RWPE2 (cell line): ENCODE data around the gene MAN2A2.

ENCODE experiments used
- ATAC-seq: fragments of 200-7000 bp; cut with Tn5 transposase; 3 replicates; pipeline ENCODE4 v1.9.1; 2021; ENCODE audit warnings: low read depth
- DNase-seq: peaks from one replicate; pipeline ENCODE4 v3.0.0-alpha.2; 2020; ENCODE audit warnings: low spot score
- H3K27ac ChIP-seq: fragments of 450-650 bp; 2 replicates; pipeline ENCODE4 v1.5.1; 2017; ENCODE audit warnings: mild to moderate bottlenecking; ENCODE audit not compliant: poor library complexity, severe bottlenecking
- H3K27me3 ChIP-seq: fragments of 250-450 bp; sonication (Bioruptor Pico); 2 replicates; pipeline ENCODE4 v1.5.1; 2021; ENCODE audit warnings: mild to moderate bottlenecking, moderate library complexity; ENCODE audit not compliant: insufficient read depth, poor library complexity, severe bottlenecking
- H3K36me3 ChIP-seq: fragments of 250-450 bp; sonication (Bioruptor Pico); 2 replicates; pipeline ENCODE4 v1.5.1; 2020; ENCODE audit warnings: low read depth, mild to moderate bottlenecking, moderate library complexity
- H3K4me1 ChIP-seq: fragments of 250-450 bp; sonication (Bioruptor Pico); 2 replicates; pipeline ENCODE4 v1.5.1; 2021; ENCODE audit warnings: mild to moderate bottlenecking, moderate library complexity; ENCODE audit not compliant: insufficient read depth, poor library complexity, severe bottlenecking
- H3K4me3 ChIP-seq: fragments of 250-450 bp; sonication (Bioruptor Pico); 2 replicates; pipeline ENCODE4 v1.5.1; 2021; ENCODE audit warnings: mild to moderate bottlenecking, moderate library complexity; ENCODE audit not compliant: severe bottlenecking
- H3K9me3 ChIP-seq: fragments of 250-450 bp; sonication (Bioruptor Pico); 2 replicates; pipeline ENCODE4 v1.5.1; 2021; ENCODE audit warnings: mild to moderate bottlenecking, moderate library complexity; ENCODE audit not compliant: severe bottlenecking
- CTCF ChIP-seq: fragments of 450-650 bp; IDR thresholded peaks from one replicate; pipeline ENCODE4 v1.5.1; 2017; ENCODE audit warnings: mild to moderate bottlenecking, moderate library complexity; ENCODE audit not compliant: poor library complexity, severe bottlenecking

Gene MAN2A2

DNA sequence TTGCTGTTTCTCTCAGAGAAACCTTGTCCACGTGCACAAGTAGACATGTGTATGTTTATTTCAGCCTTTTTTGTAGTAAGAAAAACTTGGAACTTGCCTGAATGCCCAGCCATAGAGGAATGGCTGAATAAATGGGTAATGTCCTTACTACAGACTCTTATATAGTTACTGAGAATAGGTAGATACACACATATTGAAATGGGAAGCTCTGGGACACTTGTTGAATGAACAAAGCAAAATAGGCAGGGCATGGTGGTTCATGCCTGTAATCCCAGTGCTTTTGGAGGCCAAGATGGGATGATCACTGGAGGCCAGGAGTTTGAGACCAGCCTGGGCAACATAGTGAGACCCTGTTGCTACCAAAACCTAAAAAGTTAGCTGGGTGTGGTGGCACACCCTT, 33.7 kb downstream of the MAN2A2 start:
- H3K27me3 ChIP-seq: no peaks in the 10 kb centered on the region
- no peaks in the 10 kb centered on the region for H3K4me1 ChIP-seq
- no peak for ATAC-seq
- no peak for DNase-seq
- TF ChIP-seq CTCF: no peak
- no peak overlapping the region for H3K4me3 ChIP-seq
- H3K36me3 ChIP-seq: peaks cover 57% of the 10 kb centered on the region
- H3K27ac ChIP-seq: no peak overlapping the region
- H3K9me3 ChIP-seq: no peaks in the 10 kb centered on the region

DNA sequence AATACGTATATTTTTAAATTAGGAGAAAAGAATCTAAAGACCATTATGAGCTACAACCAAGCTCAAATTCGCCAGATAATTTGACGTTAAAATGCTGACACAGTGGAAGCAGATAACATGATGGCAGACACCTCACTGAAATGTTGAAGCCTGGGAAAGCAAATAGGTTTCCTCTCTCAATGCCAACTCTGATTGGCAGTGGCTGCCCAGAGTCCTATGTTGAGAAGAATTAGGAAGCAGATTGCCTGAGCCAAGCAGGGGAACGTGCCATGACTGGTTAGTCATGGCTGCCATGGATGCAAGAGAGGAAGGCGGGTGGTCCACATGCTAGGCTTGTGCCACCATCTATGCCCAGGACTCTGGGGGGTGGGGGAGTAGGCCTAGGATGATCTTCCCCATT, 35.2 kb downstream of the MAN2A2 start:
- H3K27me3 ChIP-seq: no peaks in the 10 kb centered on the region
- H3K9me3 ChIP-seq: no peaks in the 10 kb centered on the region
- DNase-seq: no peak
- no peak overlapping the region for H3K27ac ChIP-seq
- H3K4me3 ChIP-seq: no peak overlapping the region
- TF ChIP-seq CTCF: no peak
- no peaks in the 10 kb centered on the region for H3K4me1 ChIP-seq
- H3K36me3 ChIP-seq: peaks cover 70% of the 10 kb centered on the region
- ATAC-seq: no peak

DNA sequence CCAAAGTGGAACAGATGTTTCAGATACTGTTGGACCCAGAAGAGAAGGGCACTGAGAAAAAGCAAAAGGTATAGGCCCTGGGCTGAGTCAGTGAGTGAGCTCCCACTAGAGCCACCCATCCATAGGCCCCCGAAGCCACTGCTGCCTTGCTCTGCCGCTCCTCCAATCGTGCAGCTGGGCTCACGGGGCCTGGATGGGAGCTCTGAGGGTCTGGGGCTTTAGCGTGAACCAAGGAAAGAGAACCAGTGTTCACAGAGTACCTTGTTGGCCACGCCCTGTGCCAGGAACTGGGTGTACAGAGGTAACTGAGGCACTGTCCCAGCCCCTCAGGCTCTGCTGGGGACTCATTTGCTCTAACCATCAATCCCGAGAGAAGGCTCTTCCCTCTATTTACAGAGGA, 36.7 kb downstream of the MAN2A2 start:
- H3K4me1 ChIP-seq: no peaks in the 10 kb centered on the region
- no peaks in the 10 kb centered on the region for H3K9me3 ChIP-seq
- no peak for ATAC-seq
- H3K36me3 ChIP-seq: peaks cover 84% of the 10 kb centered on the region
- no peak for DNase-seq
- H3K4me3 ChIP-seq: no peak overlapping the region
- no peaks in the 10 kb centered on the region for H3K27me3 ChIP-seq
- no peak for TF ChIP-seq CTCF
- H3K27ac ChIP-seq: no peak overlapping the region

- H3K27ac ChIP-seq: no peak overlapping the region
- no peaks in the 10 kb centered on the region for H3K4me1 ChIP-seq
- no peak for TF ChIP-seq CTCF
- no peaks in the 10 kb centered on the region for H3K27me3 ChIP-seq
- ATAC-seq (no peak), DNase-seq (no peak)
- H3K36me3 ChIP-seq: peaks cover 96% of the 10 kb centered on the region
- H3K9me3 ChIP-seq: no peaks in the 10 kb centered on the region
- no peak overlapping the region for H3K4me3 ChIP-seq
Observed at GRCh38 chr15:90941038-90941437, 37.9 kb downstream of the MAN2A2 start.

DNA sequence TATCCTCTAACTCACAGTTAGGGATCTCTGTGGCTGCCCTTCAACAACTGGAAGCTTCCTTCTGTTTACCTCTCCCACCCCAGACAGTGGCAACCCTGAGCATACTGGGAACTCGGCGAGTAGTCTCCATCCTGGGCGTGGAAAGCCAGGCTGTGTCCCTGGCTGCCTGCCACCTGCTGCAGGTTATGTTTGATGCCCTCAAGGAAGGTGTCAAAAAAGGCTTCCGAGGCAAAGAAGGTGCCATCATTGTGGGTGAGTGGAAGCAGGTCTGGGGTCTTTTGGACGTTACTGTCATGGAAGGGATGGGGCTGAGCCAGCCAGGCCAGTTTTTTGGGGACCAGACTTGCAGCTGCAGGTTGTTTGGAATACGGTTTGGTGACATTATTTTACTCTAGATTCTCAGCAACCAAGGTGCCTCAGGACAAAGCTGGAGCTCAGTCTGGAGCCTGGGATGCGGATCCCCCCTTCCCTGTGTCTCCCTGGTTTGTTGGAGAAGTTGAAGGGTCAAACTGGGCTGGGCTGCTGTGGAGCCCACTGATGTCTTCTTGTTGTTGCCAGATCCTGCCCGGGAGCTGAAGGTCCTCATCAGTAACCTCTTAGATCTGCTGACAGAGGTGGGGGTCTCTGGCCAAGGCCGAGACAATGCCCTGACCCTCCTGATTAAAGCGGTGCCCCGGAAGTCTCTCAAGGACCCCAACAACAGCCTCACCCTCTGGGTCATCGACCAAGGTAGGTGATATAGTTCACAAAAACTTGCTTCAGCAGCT, 39.4 kb downstream of the MAN2A2 start:
- DNase-seq: no peak
- no peak overlapping the region for H3K27ac ChIP-seq
- no peaks in the 10 kb centered on the region for H3K9me3 ChIP-seq
- no peaks in the 10 kb centered on the region for H3K4me1 ChIP-seq
- H3K4me3 ChIP-seq: no peak overlapping the region
- ATAC-seq: no peak
- H3K36me3 ChIP-seq: peaks cover 96% of the 10 kb centered on the region
- TF ChIP-seq CTCF: no peak
- no peaks in the 10 kb centered on the region for H3K27me3 ChIP-seq
